Activated naive CD4-positive, alpha-beta T cell treated with anti-CD3 and anti-CD28 coated beads for 36 hours (primary cell): ENCODE results near the gene PNMA6F. TPM values are rescaled to one million over a fixed set of nuclear protein-coding genes. Genes with fewer than 3 reads are reported as not detected.
"Not testable (repeated sequence)": the region's sequence is repeated elsewhere in the genome, so short reads cannot be mapped to it uniquely, and the experiment has no call there.

Experiments used
- CTCF ChIA-PET: fragments of 350-600 bp; sonication (Branson Sonifier 250); formaldehyde crosslinking; loops from one replicate; lab custom pipeline; 2021; ENCODE audit warnings: antibody characterized with exemption; lab: Charles Lee
- DNase-seq: peaks from one replicate; pipeline ENCODE4 v3.0.0-alpha.2; 2020
- H3K27ac Mint-ChIP-seq: one replicate; pipeline ENCODE4 v1.8.0; 2021; ENCODE audit warnings: mild to moderate bottlenecking, mixed read lengths
- H3K27me3 Mint-ChIP-seq: one replicate; pipeline ENCODE4 v1.8.0; 2021; ENCODE audit warnings: low read depth, mixed read lengths
- H3K36me3 Mint-ChIP-seq: one replicate; pipeline ENCODE4 v1.8.0; 2021; ENCODE audit warnings: low read depth, mixed read lengths
- H3K4me1 Mint-ChIP-seq: one replicate; pipeline ENCODE4 v1.8.0; 2021; ENCODE audit warnings: low read depth, mixed read lengths
- H3K4me3 Mint-ChIP-seq: one replicate; pipeline ENCODE4 v1.8.0; 2021; ENCODE audit warnings: mild to moderate bottlenecking, moderate library complexity, mixed read lengths
- H3K9me3 Mint-ChIP-seq: one replicate; pipeline ENCODE4 v1.8.0; 2021; ENCODE audit warnings: mixed read lengths
- intact Hi-C: fragments of 100-400 bp; cut with micrococcal nuclease; formaldehyde crosslinking; loops from one replicate; pipeline ENCODE4 v1.15.1; 2023
- total RNA-seq, 2 experiments: library from RNA; stranded (reverse); gene quantifications; one replicate each; pipeline ENCODE4 v1.2.3, GENCODE V29; 2021

The PNMA6F gene
- total RNA-seq, 2 experiments from 2014 or later, result not detected

- intact Hi-C loops, result no loop called here
- Mint-ChIP-seq H3K27ac (no peak overlapping the region), H3K4me1 (no peaks in the 10 kb centered on the region), H3K27me3 (no peaks in the 10 kb centered on the region), H3K9me3 (no peaks in the 10 kb centered on the region), H3K4me3 (no peak overlapping the region), H3K36me3 (no peaks in the 10 kb centered on the region)
- no peak for DNase-seq
- CTCF ChIA-PET, result no interaction called here
Observed at GRCh38 chrX:153306527-153307115, 14.9 kb downstream of the PNMA6F start.

- intact Hi-C loops, result no loop called here
- Mint-ChIP-seq H3K36me3 (no peaks in the 10 kb centered on the region), H3K9me3 (no peaks in the 10 kb centered on the region), H3K4me1 (no peaks in the 10 kb centered on the region), H3K27me3 (no peaks in the 10 kb centered on the region), H3K27ac (no peak overlapping the region), H3K4me3 (no peak overlapping the region)
- no peak for DNase-seq
- CTCF ChIA-PET, result no interaction called here
Observed at GRCh38 chrX:153305972-153306371, 15.6 kb downstream of the PNMA6F start.

GRCh38 chrX:153304988-153305736 is 16.4 kb downstream of the PNMA6F start:
- H3K36me3 Mint-ChIP-seq, result no peaks in the 10 kb centered on the region
- H3K9me3 Mint-ChIP-seq, result no peaks in the 10 kb centered on the region
- no peaks in the 10 kb centered on the region for H3K27me3 Mint-ChIP-seq
- CTCF ChIA-PET, result no interaction called here
- intact Hi-C loops, result no loop called here
- no peak overlapping the region for H3K4me3 Mint-ChIP-seq
- no peaks in the 10 kb centered on the region for H3K4me1 Mint-ChIP-seq
- no peak for DNase-seq
- H3K27ac Mint-ChIP-seq, result no peak overlapping the region

GRCh38 chrX:153303276-153304262 is 18.0 kb downstream of the PNMA6F start:
- Mint-ChIP-seq H3K4me3 (no peak overlapping the region), H3K27me3 (no peaks in the 10 kb centered on the region), H3K36me3 (no peaks in the 10 kb centered on the region), H3K27ac (no peak overlapping the region), H3K9me3 (no peaks in the 10 kb centered on the region), H3K4me1 (no peaks in the 10 kb centered on the region)
- intact Hi-C loops, result no loop called here
- no peak for DNase-seq
- CTCF ChIA-PET, result no interaction called here

GRCh38 chrX:153302796-153303195 is 18.8 kb downstream of the PNMA6F start:
- Mint-ChIP-seq H3K4me1 (no peaks in the 10 kb centered on the region), H3K4me3 (no peak overlapping the region), H3K9me3 (no peaks in the 10 kb centered on the region), H3K36me3 (no peaks in the 10 kb centered on the region), H3K27ac (no peak overlapping the region), H3K27me3 (no peaks in the 10 kb centered on the region)
- intact Hi-C loops, result no loop called here
- no peak for DNase-seq
- CTCF ChIA-PET, result no interaction called here

GRCh38 chrX:153301746-153302145 is 19.8 kb downstream of the PNMA6F start:
- no peak overlapping the region for H3K4me3 Mint-ChIP-seq
- no peak for DNase-seq
- intact Hi-C loops, result no loop called here
- no peaks in the 10 kb centered on the region for H3K27me3 Mint-ChIP-seq
- no peaks in the 10 kb centered on the region for H3K36me3 Mint-ChIP-seq
- H3K27ac Mint-ChIP-seq, result no peak overlapping the region
- H3K4me1 Mint-ChIP-seq, result no peaks in the 10 kb centered on the region
- CTCF ChIA-PET, result interaction anchor here (0.6 kb wide), 1 partner anchor 136 kb away, joined by 3 read pairs; no protein-coding TSS in a partner anchor
- H3K9me3 Mint-ChIP-seq, result no peaks in the 10 kb centered on the region

- CTCF ChIA-PET, result no interaction called here
- Mint-ChIP-seq H3K27me3 (no peaks in the 10 kb centered on the region), H3K4me3 (no peak overlapping the region), H3K4me1 (no peaks in the 10 kb centered on the region), H3K36me3 (no peaks in the 10 kb centered on the region), H3K27ac (no peak overlapping the region), H3K9me3 (no peaks in the 10 kb centered on the region)
- no peak for DNase-seq
- intact Hi-C loops, result no loop called here
Observed at GRCh38 chrX:153299855-153300254, 21.7 kb downstream of the PNMA6F start.

GRCh38 chrX:153297376-153297775 is 24.2 kb downstream of the PNMA6F start:
- intact Hi-C loops, result no loop called here
- Mint-ChIP-seq H3K4me1 (peaks cover 12% of the 10 kb centered on the region), H3K27me3 (no peaks in the 10 kb centered on the region), H3K9me3 (no peaks in the 10 kb centered on the region), H3K4me3 (no peak overlapping the region), H3K36me3 (no peaks in the 10 kb centered on the region), H3K27ac (no peak overlapping the region)
- DNase-seq, result no peak
- CTCF ChIA-PET, result no interaction called here

GRCh38 chrX:153293485-153294071 is 28.0 kb downstream of the PNMA6F start:
- Mint-ChIP-seq H3K4me1 (peaks cover 12% of the 10 kb centered on the region), H3K27ac (peak overlapping the region; percentile 83)
- H3K36me3 Mint-ChIP-seq, H3K4me3 Mint-ChIP-seq, DNase-seq, H3K9me3 Mint-ChIP-seq, CTCF ChIA-PET, intact Hi-C loops, H3K27me3 Mint-ChIP-seq: not testable (repeated sequence)

- H3K27ac Mint-ChIP-seq, H3K36me3 Mint-ChIP-seq, CTCF ChIA-PET, H3K27me3 Mint-ChIP-seq, H3K4me3 Mint-ChIP-seq, H3K9me3 Mint-ChIP-seq, intact Hi-C loops, DNase-seq, H3K4me1 Mint-ChIP-seq: not testable (repeated sequence)
Observed at GRCh38 chrX:153288807-153289206, 32.8 kb downstream of the PNMA6F start.

GRCh38 chrX:153285678-153286077 is 35.9 kb downstream of the PNMA6F start:
- CTCF ChIA-PET, H3K9me3 Mint-ChIP-seq, H3K27me3 Mint-ChIP-seq: not testable (repeated sequence)

GRCh38 chrX:153283982-153284381 is 37.6 kb downstream of the PNMA6F start:
- H3K27me3 Mint-ChIP-seq, intact Hi-C loops, H3K4me1 Mint-ChIP-seq, DNase-seq, H3K9me3 Mint-ChIP-seq, H3K36me3 Mint-ChIP-seq, CTCF ChIA-PET, H3K4me3 Mint-ChIP-seq, H3K27ac Mint-ChIP-seq: not testable (repeated sequence)

More at GRCh38 chrX:153285678-153286077, 35.9 kb downstream of the PNMA6F start:
- H3K27ac Mint-ChIP-seq, intact Hi-C loops, H3K4me3 Mint-ChIP-seq, H3K36me3 Mint-ChIP-seq, DNase-seq, H3K4me1 Mint-ChIP-seq: not testable (repeated sequence)
